ENCODE measurements around the gene ZNF587B.

- TF ChIP-seq CTCF (conservative IDR thresholded peaks at IDR 0.05 in 1 of 2, IDR thresholded peaks at IDR 0.05 in 1 of 2; ENCODE audit: extremely low read depth in 1 of 2, insufficient read depth in 1 of 2, low read depth in 1 of 2, low read length in 2 of 2) (no peak), EZH2 (IDR thresholded peaks at IDR 0.05; ENCODE audit: borderline replicate concordance, low read length) (no peak)
Measured at GRCh38 chr19:57829316-57829715, 783 bp upstream of the ZNF587B start.
